ENCODE measurements around the gene GABARAPL2.

GABARAPL2 gene

GRCh38 chr16:75550211-75550662, 15.9 kb upstream of the GABARAPL2 start:
- DNase-seq (ENCODE audit: low read depth) = no peak
- no peak overlapping the region for H3K4me3 ChIP-seq (ENCODE audit: low read depth, low read length)

GRCh38 chr16:75552951-75553350, 13.2 kb upstream of the GABARAPL2 start:
- DNase-seq (ENCODE audit: low read depth) = no peak
- no peak overlapping the region for H3K4me3 ChIP-seq (ENCODE audit: low read depth, low read length)

GRCh38 chr16:75555213-75555706, 10.9 kb upstream of the GABARAPL2 start:
- peak; percentile 72 for DNase-seq (ENCODE audit: low read depth)
- H3K4me3 ChIP-seq (ENCODE audit: low read depth, low read length) = peak overlapping the region; percentile 91

GRCh38 chr16:75555707-75556430, 10.3 kb upstream of the GABARAPL2 start, which contains the start of gene TMEM231:
TMEM231 (minus strand) TSS chr16:75556252; CDS start chr16:75556209, 43 bp downstream.
- DNase-seq (ENCODE audit: low read depth) = peak; percentile 75
- H3K4me3 ChIP-seq (ENCODE audit: low read depth, low read length) = peak within 1 kb of the TSS; percentile 91

GRCh38 chr16:75556431-75556950, 9.7 kb upstream of the GABARAPL2 start:
- DNase-seq (ENCODE audit: low read depth) = no peak

GRCh38 chr16:75558846-75559401, 7.3 kb upstream of the GABARAPL2 start:
- no peak overlapping the region for H3K4me3 ChIP-seq (ENCODE audit: low read depth, low read length)
- no peak for DNase-seq (ENCODE audit: low read depth)

More at GRCh38 chr16:75556431-75556950, 9.7 kb upstream of the GABARAPL2 start:
- peak overlapping the region; percentile 91 for H3K4me3 ChIP-seq (ENCODE audit: low read depth, low read length)

GRCh38 chr16:75559564-75560372, 6.4 kb upstream of the GABARAPL2 start:
- H3K4me3 ChIP-seq (ENCODE audit: low read depth, low read length) = no peak overlapping the region
- peak; percentile 66 for DNase-seq (ENCODE audit: low read depth)

GRCh38 chr16:75565640-75566039, 539 bp upstream of the GABARAPL2 start:
- no peak for DNase-seq (ENCODE audit: low read depth)
- H3K4me3 ChIP-seq (ENCODE audit: low read depth, low read length) = peak overlapping the region; percentile 99

GRCh38 chr16:75566758-75567255, 628 bp downstream of the GABARAPL2 start:
- H3K4me3 ChIP-seq (ENCODE audit: low read depth, low read length) = peak overlapping the region; percentile 99
- DNase-seq (ENCODE audit: low read depth) = no peak

GRCh38 chr16:75567911-75568310, 1.7 kb downstream of the GABARAPL2 start:
- DNase-seq (ENCODE audit: low read depth) = no peak
- H3K4me3 ChIP-seq (ENCODE audit: low read depth, low read length) = no peak overlapping the region

GRCh38 chr16:75570396-75571065, 4.4 kb downstream of the GABARAPL2 start:
- DNase-seq (ENCODE audit: low read depth) = no peak
- H3K4me3 ChIP-seq (ENCODE audit: low read depth, low read length) = no peak overlapping the region

- no peak for DNase-seq (ENCODE audit: low read depth)
- no peak overlapping the region for H3K4me3 ChIP-seq (ENCODE audit: low read depth, low read length)
These were observed 6.8 kb downstream of the GABARAPL2 start for GRCh38 chr16:75572864-75573542.

GRCh38 chr16:75573955-75574354, 7.8 kb downstream of the GABARAPL2 start:
- DNase-seq (ENCODE audit: low read depth) = no peak
- H3K4me3 ChIP-seq (ENCODE audit: low read depth, low read length) = no peak overlapping the region

GRCh38 chr16:75575958-75576357, 9.8 kb downstream of the GABARAPL2 start:
- H3K4me3 ChIP-seq (ENCODE audit: low read depth, low read length) = no peak overlapping the region
- no peak for DNase-seq (ENCODE audit: low read depth)

- no peak for DNase-seq (ENCODE audit: low read depth)
- no peak overlapping the region for H3K4me3 ChIP-seq (ENCODE audit: low read depth, low read length)
These were observed 10.2 kb downstream of the GABARAPL2 start for GRCh38 chr16:75576384-75576811.

- no peak for DNase-seq (ENCODE audit: low read depth)
- no peak overlapping the region for H3K4me3 ChIP-seq (ENCODE audit: low read depth, low read length)
These were observed 12.0 kb downstream of the GABARAPL2 start for GRCh38 chr16:75578212-75578611.

GRCh38 chr16:75578725-75579124, 12.5 kb downstream of the GABARAPL2 start:
- no peak for DNase-seq (ENCODE audit: low read depth)
- H3K4me3 ChIP-seq (ENCODE audit: low read depth, low read length) = no peak overlapping the region

- no peak for DNase-seq (ENCODE audit: low read depth)
These were observed 13.2 kb downstream of the GABARAPL2 start for GRCh38 chr16:75579281-75579834.

More at GRCh38 chr16:75579281-75579834, 13.2 kb downstream of the GABARAPL2 start:
- H3K4me3 ChIP-seq (ENCODE audit: low read depth, low read length) = no peak overlapping the region

Data from skeletal muscle cell (primary cell).